Fibroblast of mammary gland (primary cell): ENCODE measurements around the gene RPL13.

Experiments
- DNase-seq: peaks from one replicate; pipeline ENCODE4 v3.0.0-alpha.2; 2010; ENCODE audit warnings: low read depth
- H3K4me3 ChIP-seq: 2 replicates; pipeline ENCODE4 v1.5.1; 2011; ENCODE audit warnings: low read depth, mild to moderate bottlenecking, low read length, moderate library complexity; ENCODE audit not compliant: control insufficient read depth
- CTCF ChIP-seq: conservative IDR thresholded peaks from 2 replicates; pipeline ENCODE4 v1.5.1; 2011; ENCODE audit warnings: low read depth, low read length, inconsistent platforms; ENCODE audit not compliant: control insufficient read depth, insufficient read depth

The RPL13 gene

GRCh38 chr16:89536886-89537548, 23.5 kb upstream of the RPL13 start:
- H3K4me3 ChIP-seq = no peak overlapping the region
- no peak for DNase-seq
- TF ChIP-seq CTCF = no peak

GRCh38 chr16:89537549-89537925, 22.9 kb upstream of the RPL13 start:
- TF ChIP-seq CTCF = no peak
- H3K4me3 ChIP-seq = no peak overlapping the region
- DNase-seq = no peak

- no peak for TF ChIP-seq CTCF
- no peak overlapping the region for H3K4me3 ChIP-seq
Measured at GRCh38 chr16:89538286-89538685, 22.2 kb upstream of the RPL13 start.

GRCh38 chr16:89540557-89540956, 19.9 kb upstream of the RPL13 start:
- no peak for DNase-seq
- no peak for TF ChIP-seq CTCF
- no peak overlapping the region for H3K4me3 ChIP-seq

More at GRCh38 chr16:89538286-89538685, 22.2 kb upstream of the RPL13 start:
- no peak for DNase-seq

GRCh38 chr16:89541792-89542191, 18.7 kb upstream of the RPL13 start:
- DNase-seq = no peak
- no peak for TF ChIP-seq CTCF
- H3K4me3 ChIP-seq = no peak overlapping the region

- no peak overlapping the region for H3K4me3 ChIP-seq
- DNase-seq = no peak
- TF ChIP-seq CTCF = no peak
Measured at GRCh38 chr16:89544113-89544512, 16.4 kb upstream of the RPL13 start.

GRCh38 chr16:89544713-89545043, 15.8 kb upstream of the RPL13 start:
- no peak for DNase-seq
- no peak for TF ChIP-seq CTCF
- H3K4me3 ChIP-seq = no peak overlapping the region
